Vagina (tissue), 2 donors: ENCODE measurements around the gene FOXD1.

Source experiments
- POLR2A ChIP-seq, 2 donors: fragments of 450-650 bp; IDR thresholded peaks; one replicate each; pipeline ENCODE4 v1.6.1; 2017; ENCODE audit warnings: antibody characterized with exemption in 2 of 2, mild to moderate bottlenecking in 2 of 2, moderate library complexity in 2 of 2
- POLR2AphosphoS5 ChIP-seq, 2 donors: sonication (generic); formaldehyde crosslinking; IDR thresholded peaks; one replicate each; pipeline ENCODE4 v1.9.0; 2017; ENCODE audit warnings: antibody characterized with exemption in 2 of 2, mild to moderate bottlenecking in 2 of 2, low read depth in 1 of 2; ENCODE audit not compliant: insufficient read depth in 1 of 2
- TF ChIP-seq, protein P1 (sequence below), 3 experiments: fragments of 450-650 bp in 2 of 3; fragments of 200-600 bp in 1 of 3; sonication (generic) in 1 of 3; IDR thresholded peaks; one replicate each; pipeline ENCODE4 v1.5.1; 2017 to 2019; ENCODE audit warnings: antibody characterized with exemption in 3 of 3, mild to moderate bottlenecking in 2 of 3, moderate library complexity in 2 of 3

- TF ChIP-seq, protein P1, sequence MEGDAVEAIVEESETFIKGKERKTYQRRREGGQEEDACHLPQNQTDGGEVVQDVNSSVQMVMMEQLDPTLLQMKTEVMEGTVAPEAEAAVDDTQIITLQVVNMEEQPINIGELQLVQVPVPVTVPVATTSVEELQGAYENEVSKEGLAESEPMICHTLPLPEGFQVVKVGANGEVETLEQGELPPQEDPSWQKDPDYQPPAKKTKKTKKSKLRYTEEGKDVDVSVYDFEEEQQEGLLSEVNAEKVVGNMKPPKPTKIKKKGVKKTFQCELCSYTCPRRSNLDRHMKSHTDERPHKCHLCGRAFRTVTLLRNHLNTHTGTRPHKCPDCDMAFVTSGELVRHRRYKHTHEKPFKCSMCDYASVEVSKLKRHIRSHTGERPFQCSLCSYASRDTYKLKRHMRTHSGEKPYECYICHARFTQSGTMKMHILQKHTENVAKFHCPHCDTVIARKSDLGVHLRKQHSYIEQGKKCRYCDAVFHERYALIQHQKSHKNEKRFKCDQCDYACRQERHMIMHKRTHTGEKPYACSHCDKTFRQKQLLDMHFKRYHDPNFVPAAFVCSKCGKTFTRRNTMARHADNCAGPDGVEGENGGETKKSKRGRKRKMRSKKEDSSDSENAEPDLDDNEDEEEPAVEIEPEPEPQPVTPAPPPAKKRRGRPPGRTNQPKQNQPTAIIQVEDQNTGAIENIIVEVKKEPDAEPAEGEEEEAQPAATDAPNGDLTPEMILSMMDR (IDR thresholded peaks at IDR 0.05) = no peak
- TF ChIP-seq POLR2AphosphoS5 (IDR thresholded peaks at IDR 0.05; ENCODE audit: insufficient read depth in 1 of 2, low read depth in 1 of 2) (no peak), POLR2A (IDR thresholded peaks at IDR 0.05) (no peak)
Measured at GRCh38 chr5:73484511-73484910, 35.9 kb upstream of the FOXD1 start.
